AG04450 (cell line): ENCODE results near the gene SCRN2. TPM values are rescaled to one million over a fixed set of nuclear protein-coding genes. Genes with fewer than 3 reads are reported as not detected.

Source experiments
- CTCF ChIA-PET: fragments of 300-600, 350-600 bp; formaldehyde crosslinking; extraction: SDS; loops from one replicate; lab custom pipeline; 2022; ENCODE audit warnings: antibody characterized with exemption, inconsistent platforms; lab: Charles Lee
- POLR2A ChIA-PET: fragments of 350-600 bp; formaldehyde crosslinking; extraction: SDS; loops from one replicate; lab custom pipeline; 2021; ENCODE audit warnings: antibody characterized with exemption, inconsistent platforms; lab: Yijun Ruan, JAX
- DNase-seq: peaks from one replicate; pipeline ENCODE4 v3.0.0-alpha.2; 2011; ENCODE audit warnings: low read depth, low spot score
- H3K27ac ChIP-seq: one replicate; pipeline ENCODE4 v1.5.1; 2012; ENCODE audit warnings: low read depth, low read length, control low read depth
- H3K27me3 ChIP-seq: one replicate; pipeline ENCODE4 v1.6.0; 2012; ENCODE audit warnings: low read length; ENCODE audit not compliant: control insufficient read depth, insufficient read depth
- H3K4me3 ChIP-seq: 2 replicates; pipeline ENCODE4 v1.5.1; 2011; ENCODE audit warnings: mild to moderate bottlenecking, low read depth, low read length, control low read depth
- H3K9me3 ChIP-seq: 2 replicates; pipeline ENCODE4 v1.5.1; 2012; ENCODE audit warnings: low read length; ENCODE audit not compliant: control insufficient read depth, insufficient read depth
- CTCF ChIP-seq: IDR thresholded peaks from 2 replicates; pipeline ENCODE4 v1.5.1; 2011; ENCODE audit warnings: low read depth, low read length, control low read depth, inconsistent platforms
- polyA plus RNA-seq: library from polyadenylated mRNA; depleted of rRNA; stranded (reverse); fragments of >200 nt; gene quantifications from 2 replicates; pipeline ENCODE4 v1.2.3, GENCODE V29; 2011

SCRN2 gene
- polyA plus RNA-seq, 1 experiment, result 13.3 TPM

GRCh38 chr17:47875011-47875985, 34.2 kb upstream of the SCRN2 start:
- Histone ChIP-seq H3K9me3 (no peaks in the 10 kb centered on the region; the same call in 1 of the 2 replicates), H3K27ac (no peak overlapping the region), H3K27me3 (peaks cover 23% of the 10 kb centered on the region), H3K4me3 (no peak overlapping the region)
- POLR2A ChIA-PET, result interaction anchor here (0.6 to 0.9 kb wide), 2 partner anchors 20 to 80 kb away, joined by 3 to 5 read pairs; no protein-coding TSS in a partner anchor
- TF ChIP-seq CTCF, result no peak
- DNase-seq, result no peak
- CTCF ChIA-PET, result interaction anchor here (0.8 to 0.9 kb wide), 2 partner anchors 17 to 34 kb away, joined by 3 read pairs; partner anchors contain the start of gene SCRN2

DNA sequence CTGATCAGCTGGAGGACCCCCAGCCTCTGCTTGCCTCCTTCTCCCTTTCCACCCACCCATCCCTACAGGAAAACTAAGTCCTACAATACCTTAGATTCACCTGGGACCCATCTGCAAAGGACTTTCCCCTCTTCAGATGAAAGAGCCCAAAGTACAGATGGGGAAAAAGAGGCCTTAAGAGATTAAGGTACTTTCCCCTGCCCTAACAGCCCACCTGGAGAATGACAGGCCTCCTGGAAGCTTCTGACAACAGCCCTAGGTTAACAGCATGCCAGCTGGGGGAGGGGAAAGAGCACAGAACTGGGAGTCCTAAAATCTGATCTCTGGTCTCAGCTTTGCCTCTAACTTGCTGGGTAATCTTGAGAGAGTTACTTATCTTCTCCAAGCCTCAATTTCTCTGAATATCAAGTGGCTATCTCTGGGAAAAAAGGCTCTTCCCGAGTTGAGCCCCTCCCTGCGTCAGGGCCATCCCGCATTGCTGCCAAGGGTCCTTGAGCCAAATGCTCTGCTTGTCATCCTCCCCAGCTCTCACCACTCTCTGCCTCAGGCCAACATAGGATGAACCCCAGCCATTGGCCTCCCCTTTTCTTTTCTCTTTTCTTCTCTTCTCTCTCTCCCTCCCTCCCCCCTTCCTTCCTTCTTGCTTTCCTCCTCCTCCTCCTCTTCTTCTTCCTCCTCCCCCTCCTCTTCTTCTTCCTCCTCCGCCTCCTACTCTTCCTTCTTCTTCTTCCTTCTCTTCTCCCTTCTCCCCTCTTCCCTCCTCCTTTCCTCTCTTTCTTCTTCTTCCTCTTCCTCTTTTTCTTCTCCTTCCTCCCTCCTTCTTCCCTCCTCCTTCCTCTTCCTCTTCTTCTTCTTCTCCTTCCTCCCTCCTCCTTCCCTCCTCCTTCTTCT, 32.4 kb upstream of the SCRN2 start:
- H3K4me3 ChIP-seq, result no peak overlapping the region
- no peaks in the 10 kb centered on the region; the same call in 1 of the 2 replicates for H3K9me3 ChIP-seq
- ChIA-PET CTCF (interaction anchor here (1.2 to 1.3 kb wide), 2 partner anchors 32 to 97 kb away, joined by 3 to 4 read pairs; no protein-coding TSS in a partner anchor), POLR2A (interaction anchor here (1.6 kb wide), 1 partner anchor 10 kb away, joined by 5 read pairs; no protein-coding TSS in a partner anchor)
- no peak for TF ChIP-seq CTCF
- no peak overlapping the region for H3K27ac ChIP-seq
- H3K27me3 ChIP-seq, result peaks cover 29% of the 10 kb centered on the region
- DNase-seq, result no peak

GRCh38 chr17:47872651-47873161, 31.6 kb upstream of the SCRN2 start:
- H3K9me3 ChIP-seq, result no peaks in the 10 kb centered on the region; the same call in 1 of the 2 replicates
- DNase-seq, result no peak
- no peak overlapping the region for H3K4me3 ChIP-seq
- TF ChIP-seq CTCF, result no peak
- no peak overlapping the region for H3K27ac ChIP-seq
- peaks cover 29% of the 10 kb centered on the region for H3K27me3 ChIP-seq
- CTCF ChIA-PET, result interaction anchor here (1.2 to 1.3 kb wide), 2 partner anchors 31 to 97 kb away, joined by 3 to 4 read pairs; no protein-coding TSS in a partner anchor
- POLR2A ChIA-PET, result interaction anchor here (1.6 kb wide), 1 partner anchor 10 kb away, joined by 5 read pairs; no protein-coding TSS in a partner anchor

DNA sequence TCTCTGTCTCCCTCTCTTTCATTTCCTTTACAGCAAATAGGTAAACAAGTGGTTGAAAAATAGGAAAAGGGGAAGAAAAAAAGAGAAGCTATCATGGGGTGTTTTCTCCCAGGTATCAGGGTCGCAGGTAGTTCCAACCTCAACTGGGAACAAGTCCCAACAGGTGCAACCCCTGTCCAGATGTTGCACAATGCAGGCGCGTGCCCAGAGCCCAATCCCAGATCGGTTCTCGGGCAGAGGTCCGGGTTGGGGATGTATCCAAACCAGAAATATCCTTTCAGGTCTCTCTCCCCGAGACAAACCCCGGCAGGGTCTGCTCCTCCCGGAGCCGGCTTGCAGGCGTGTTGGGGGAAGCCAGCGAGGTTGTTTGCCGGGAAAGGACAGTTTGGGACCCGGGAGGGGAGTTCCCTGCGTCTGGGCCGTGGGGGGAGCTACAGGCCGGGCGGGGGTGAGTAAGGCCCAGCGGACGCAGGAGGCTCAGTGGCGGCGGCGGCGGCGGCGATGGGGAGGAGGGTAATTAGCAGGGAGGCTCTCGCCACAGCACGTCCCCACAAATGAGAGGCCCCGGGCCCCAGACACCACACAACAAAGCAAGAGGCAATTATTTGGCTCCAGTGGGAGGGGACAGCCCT, 31.1 kb upstream of the SCRN2 start:
- Histone ChIP-seq H3K27me3 (peaks cover 29% of the 10 kb centered on the region), H3K27ac (no peak overlapping the region), H3K4me3 (no peak overlapping the region), H3K9me3 (no peaks in the 10 kb centered on the region; the same call in 1 of the 2 replicates)
- no peak for DNase-seq
- no peak for TF ChIP-seq CTCF
- ChIA-PET POLR2A (interaction anchor here (1.6 kb wide), 1 partner anchor 9 kb away, joined by 5 read pairs; no protein-coding TSS in a partner anchor), CTCF (interaction anchor here (0.8 to 2.7 kb wide), 4 partner anchors 18 to 98 kb away, joined by 3 to 11 read pairs (median 4); no protein-coding TSS in a partner anchor)
